GM19025 (cell line): ENCODE results near the gene AFAP1.

ENCODE experiments used
- ATAC-seq: cut with Tn5 transposase; IDR thresholded peaks from one replicate; pipeline ENCODE4 v1.9.1; 2021; ENCODE audit warnings: mild to moderate bottlenecking, low read depth, moderate library complexity; ENCODE audit not compliant: unreplicated experiment

AFAP1 gene

GRCh38 chr4:7828011-7828720, 111.5 kb downstream of the AFAP1 start:
- no peak for ATAC-seq

GRCh38 chr4:7827566-7827965, 112.1 kb downstream of the AFAP1 start:
- no peak for ATAC-seq

GRCh38 chr4:7826909-7827306, 112.8 kb downstream of the AFAP1 start:
- ATAC-seq = no peak

- ATAC-seq = no peak
These were observed 113.3 kb downstream of the AFAP1 start for GRCh38 chr4:7826176-7826908.

- ATAC-seq = no peak
These were observed 115.4 kb downstream of the AFAP1 start for GRCh38 chr4:7824218-7824617.

- ATAC-seq = no peak
These were observed 116.2 kb downstream of the AFAP1 start for GRCh38 chr4:7823416-7823824.

GRCh38 chr4:7822877-7823276, 116.8 kb downstream of the AFAP1 start:
- no peak for ATAC-seq

GRCh38 chr4:7822137-7822505, 117.5 kb downstream of the AFAP1 start:
- ATAC-seq = no peak

GRCh38 chr4:7821245-7822136, 118.2 kb downstream of the AFAP1 start:
- ATAC-seq = no peak

GRCh38 chr4:7820031-7820818, 119.4 kb downstream of the AFAP1 start:
- no peak for ATAC-seq

GRCh38 chr4:7819446-7819845, 120.2 kb downstream of the AFAP1 start:
- ATAC-seq = no peak

GRCh38 chr4:7818399-7818911, 121.2 kb downstream of the AFAP1 start:
- no peak for ATAC-seq

GRCh38 chr4:7817877-7818398, 121.7 kb downstream of the AFAP1 start:
- no peak for ATAC-seq

GRCh38 chr4:7816771-7817170, 122.9 kb downstream of the AFAP1 start:
- ATAC-seq = no peak

GRCh38 chr4:7815981-7816380, 123.7 kb downstream of the AFAP1 start:
- ATAC-seq = no peak

GRCh38 chr4:7815562-7815961, 124.1 kb downstream of the AFAP1 start:
- ATAC-seq = no peak

GRCh38 chr4:7814451-7814850, 125.2 kb downstream of the AFAP1 start:
- no peak for ATAC-seq

GRCh38 chr4:7813674-7814073, 126.0 kb downstream of the AFAP1 start:
- ATAC-seq = no peak

GRCh38 chr4:7812921-7813320, 126.7 kb downstream of the AFAP1 start:
- ATAC-seq = no peak
